Activated CD8-positive, alpha-beta T cell treated with anti-CD3 and anti-CD28 coated beads, Interleukin-2, amount 10 ng/mL, durations not matched to agents 7 days and 5 days (primary cell): ENCODE measurements around the gene CD8B. TPM values are rescaled to one million over a fixed set of nuclear protein-coding genes. Genes with fewer than 3 reads are reported as not detected.
"Not testable (repeated sequence)": the region's sequence is repeated elsewhere in the genome, so short reads cannot be mapped to it uniquely, and the experiment has no call there.

Experiments used
- ATAC-seq: fragments of 150-1000 bp; cut with Tn5 transposase; one replicate; pipeline ENCODE4 v1.10.0; 2021; ENCODE audit warnings: moderate library complexity
- CTCF ChIA-PET: fragments of 350-600 bp; sonication (Branson Sonifier 250); formaldehyde crosslinking; loops from one replicate; lab custom pipeline; 2021; ENCODE audit warnings: antibody characterized with exemption; lab: Charles Lee
- POLR2A ChIA-PET: fragments of 350-600 bp; sonication (Branson Sonifier 250); formaldehyde crosslinking; loops from one replicate; lab custom pipeline; 2021; ENCODE audit warnings: antibody characterized with exemption; lab: Charles Lee
- DNase-seq: peaks from one replicate; pipeline ENCODE4 v3.0.0-alpha.2; 2020
- H3K27ac Mint-ChIP-seq: one replicate; pipeline ENCODE4 v1.8.0; 2021; ENCODE audit warnings: mild to moderate bottlenecking, mixed read lengths
- H3K27me3 Mint-ChIP-seq: one replicate; pipeline ENCODE4 v1.8.0; 2021; ENCODE audit warnings: low read depth, mixed read lengths
- H3K36me3 Mint-ChIP-seq: one replicate; pipeline ENCODE4 v1.8.0; 2021; ENCODE audit warnings: low read depth, mixed read lengths
- H3K4me1 Mint-ChIP-seq: one replicate; pipeline ENCODE4 v1.8.0; 2021; ENCODE audit warnings: low read depth, mixed read lengths
- H3K4me3 Mint-ChIP-seq: one replicate; pipeline ENCODE4 v1.8.0; 2021; ENCODE audit warnings: mild to moderate bottlenecking, mixed read lengths
- H3K9me3 Mint-ChIP-seq: one replicate; pipeline ENCODE4 v1.8.0; 2022; ENCODE audit warnings: mixed read lengths; ENCODE audit not compliant: insufficient read depth
- total RNA-seq, 2 experiments: library from RNA; stranded (reverse); gene quantifications; one replicate each; pipeline ENCODE4 v1.2.3, GENCODE V29; 2021

Gene CD8B
- total RNA-seq, 2 experiments from 2014 or later, result 423 to 439 TPM

DNA sequence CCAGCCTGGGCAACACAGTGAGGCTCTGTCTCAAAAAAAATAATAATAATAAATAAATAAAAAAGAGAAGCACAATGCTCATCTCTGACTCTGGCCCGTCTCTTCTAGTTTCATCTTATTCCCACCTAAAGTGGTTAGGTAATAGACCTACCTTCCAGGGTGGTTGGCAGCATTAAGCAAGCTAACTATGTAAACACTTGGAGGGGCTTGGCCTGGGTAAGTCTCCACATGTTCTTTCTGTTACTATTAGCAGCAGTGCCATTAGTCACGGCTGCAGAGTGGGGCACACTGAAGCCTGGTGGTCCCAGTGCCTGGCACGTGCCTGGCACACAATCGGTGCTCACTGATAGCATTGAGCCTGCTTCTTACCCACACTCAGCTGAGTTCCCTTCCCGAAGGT is 4.0 kb downstream of the CD8B start:
- not testable (repeated sequence) for DNase-seq, H3K27me3 Mint-ChIP-seq, H3K9me3 Mint-ChIP-seq, ATAC-seq
- H3K4me1 Mint-ChIP-seq, result peaks cover 49% of the 10 kb centered on the region
- ChIA-PET POLR2A (interaction anchor here (0.9 to 1.5 kb wide), 2 partner anchors 32 to 48 kb away, joined by 3 to 5 read pairs; no protein-coding TSS in a partner anchor), CTCF (interaction anchor here (0.6 to 1.7 kb wide), 2 partner anchors 25 to 34 kb away, joined by 3 to 4 read pairs; no protein-coding TSS in a partner anchor)
- H3K4me3 Mint-ChIP-seq, result peak overlapping the region; percentile 72
- H3K36me3 Mint-ChIP-seq, result peaks cover 55% of the 10 kb centered on the region
- H3K27ac Mint-ChIP-seq, result peak overlapping the region; percentile 82

DNA sequence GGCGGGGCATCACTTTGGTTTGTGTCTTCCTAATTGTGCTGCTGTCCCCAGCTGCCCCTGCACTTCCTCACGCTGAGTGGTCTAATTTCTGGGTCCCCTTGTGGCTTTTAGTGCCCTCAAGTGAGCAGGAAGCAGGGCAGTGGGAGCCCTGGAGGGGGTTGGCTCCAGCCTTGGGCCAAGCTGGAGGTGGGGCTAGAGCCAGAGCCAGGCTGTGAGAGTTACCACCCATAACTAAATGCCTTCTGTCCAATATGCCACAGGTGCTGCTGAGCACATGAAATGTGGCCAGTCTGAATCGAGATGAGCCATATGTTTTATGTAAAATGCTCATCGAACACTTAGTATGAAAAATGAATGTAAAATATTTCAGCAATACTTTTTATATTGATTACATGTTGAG is 5.2 kb downstream of the CD8B start:
- H3K36me3 Mint-ChIP-seq, result peaks cover 62% of the 10 kb centered on the region
- H3K27me3 Mint-ChIP-seq, CTCF ChIA-PET, H3K9me3 Mint-ChIP-seq, DNase-seq: not testable (repeated sequence)
- peak overlapping the region; percentile 15 for H3K4me3 Mint-ChIP-seq
- POLR2A ChIA-PET, result interaction anchor here (0.6 to 1.5 kb wide), 2 partner anchors 31 to 47 kb away, joined by 3 to 5 read pairs; no protein-coding TSS in a partner anchor
- H3K4me1 Mint-ChIP-seq, result peaks cover 51% of the 10 kb centered on the region
- peak; percentile 14 for ATAC-seq
- peak overlapping the region; percentile 25 for H3K27ac Mint-ChIP-seq

- Mint-ChIP-seq H3K4me1 (peaks cover 56% of the 10 kb centered on the region), H3K4me3 (peak overlapping the region; percentile 73), H3K36me3 (peaks cover 63% of the 10 kb centered on the region), H3K27ac (peak overlapping the region; percentile 81)
- POLR2A ChIA-PET, result interaction anchor here (1.5 kb wide), 1 partner anchor 46 kb away, joined by 5 read pairs; no protein-coding TSS in a partner anchor
- H3K27me3 Mint-ChIP-seq, H3K9me3 Mint-ChIP-seq, CTCF ChIA-PET, DNase-seq, ATAC-seq: not testable (repeated sequence)
Measured at GRCh38 chr2:86855981-86856380, 5.7 kb downstream of the CD8B start.

DNA sequence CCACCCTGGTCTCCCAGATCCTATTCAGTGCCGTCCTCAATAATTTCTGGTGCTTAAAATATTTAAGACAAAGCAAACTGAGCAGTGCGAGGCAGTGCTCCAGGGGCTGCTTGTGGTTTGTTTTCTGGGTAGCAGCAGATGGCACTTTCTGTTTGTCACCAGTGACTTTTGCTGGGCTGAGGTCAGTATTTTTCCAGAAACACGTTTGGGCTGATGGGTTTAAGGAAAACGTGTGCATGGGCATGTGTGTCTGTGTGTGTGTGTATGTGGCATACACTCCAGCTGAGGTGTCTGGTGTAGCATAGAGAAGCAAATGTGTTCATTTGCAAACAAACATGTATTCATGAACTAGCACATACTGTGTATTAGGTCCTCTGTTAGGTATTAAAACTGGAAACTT is 10.1 kb downstream of the CD8B start:
- peaks cover 57% of the 10 kb centered on the region for H3K36me3 Mint-ChIP-seq
- H3K27me3 Mint-ChIP-seq, H3K9me3 Mint-ChIP-seq, DNase-seq, CTCF ChIA-PET: not testable (repeated sequence)
- POLR2A ChIA-PET, result interaction anchor here (0.8 kb wide), 1 partner anchor 29 kb away, joined by 3 read pairs; no protein-coding TSS in a partner anchor
- peak overlapping the region; percentile 34 for H3K4me3 Mint-ChIP-seq
- ATAC-seq, result peak; percentile 37
- H3K27ac Mint-ChIP-seq, result peak overlapping the region; percentile 79
- peaks cover 60% of the 10 kb centered on the region for H3K4me1 Mint-ChIP-seq

DNA sequence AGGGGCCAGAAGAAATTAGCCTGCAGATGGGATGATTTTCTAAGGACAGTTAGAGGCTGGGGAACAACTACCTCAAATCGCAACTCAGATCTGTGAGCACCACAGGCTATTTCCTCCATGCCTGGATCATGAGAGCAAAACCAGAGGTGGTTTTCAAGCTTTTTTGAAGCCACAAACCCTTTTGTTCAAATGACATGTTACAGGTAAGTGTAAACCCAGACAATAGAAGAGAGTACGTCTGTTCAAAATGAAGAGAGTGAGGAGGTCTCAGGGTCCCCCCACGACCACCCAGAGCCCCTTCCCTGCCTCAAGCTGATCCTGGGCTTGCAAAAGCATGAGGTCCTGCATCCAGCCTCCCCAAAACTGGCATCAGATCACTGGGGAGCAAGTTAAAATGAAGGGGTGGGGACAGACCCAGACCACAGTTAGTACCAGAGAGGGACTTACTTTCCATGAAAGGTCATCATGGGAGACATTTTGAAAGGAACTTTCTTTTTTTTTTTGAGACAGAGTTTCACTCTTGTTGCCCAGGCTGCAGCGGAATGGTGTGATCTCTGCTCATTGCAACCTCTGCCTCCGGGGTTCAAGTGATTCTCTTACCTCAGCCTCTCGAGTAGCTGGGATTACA is 19.0 kb downstream of the CD8B start:
- ATAC-seq (peak; percentile 64), DNase-seq (peak; percentile 73)
- H3K9me3 Mint-ChIP-seq, H3K27me3 Mint-ChIP-seq: not testable (repeated sequence)
- ChIA-PET CTCF (interaction anchor here (0.8 kb wide), 1 partner anchor 17 kb away, joined by 3 read pairs; no protein-coding TSS in a partner anchor), POLR2A (interaction anchor here (0.7 kb wide), 1 partner anchor 51 kb away, joined by 3 read pairs; the partner anchor contains the start of gene CD8A)
- peak overlapping the region; percentile 65 for H3K4me3 Mint-ChIP-seq
- H3K27ac Mint-ChIP-seq, result peak overlapping the region; percentile 94
- H3K4me1 Mint-ChIP-seq, result peaks cover 81% of the 10 kb centered on the region
- peaks cover 63% of the 10 kb centered on the region for H3K36me3 Mint-ChIP-seq

- DNase-seq, POLR2A ChIA-PET, CTCF ChIA-PET, H3K9me3 Mint-ChIP-seq, ATAC-seq, H3K27me3 Mint-ChIP-seq: not testable (repeated sequence)
- peaks cover 66% of the 10 kb centered on the region for H3K36me3 Mint-ChIP-seq
- H3K27ac Mint-ChIP-seq, result peak overlapping the region; percentile 94
- peaks cover 86% of the 10 kb centered on the region for H3K4me1 Mint-ChIP-seq
- peak overlapping the region; percentile 25 for H3K4me3 Mint-ChIP-seq
Measured at GRCh38 chr2:86841330-86841729, 20.4 kb downstream of the CD8B start.

- H3K27me3 Mint-ChIP-seq, CTCF ChIA-PET, H3K9me3 Mint-ChIP-seq, DNase-seq, ATAC-seq: not testable (repeated sequence)
- Mint-ChIP-seq H3K36me3 (peaks cover 59% of the 10 kb centered on the region), H3K27ac (peak overlapping the region; percentile 87), H3K4me1 (peaks cover 86% of the 10 kb centered on the region), H3K4me3 (peak overlapping the region; percentile 59)
- POLR2A ChIA-PET, result interaction anchor here (1.8 kb wide), 1 partner anchor 14 kb away, joined by 8 read pairs; no protein-coding TSS in a partner anchor
Measured at GRCh38 chr2:86839871-86840548, 21.7 kb downstream of the CD8B start.

- H3K27me3 Mint-ChIP-seq, H3K9me3 Mint-ChIP-seq, CTCF ChIA-PET: not testable (repeated sequence)
- Mint-ChIP-seq H3K4me3 (peak overlapping the region; percentile 59), H3K36me3 (peaks cover 57% of the 10 kb centered on the region), H3K27ac (peak overlapping the region; percentile 87), H3K4me1 (peaks cover 87% of the 10 kb centered on the region)
- peak; percentile 65 for DNase-seq
- POLR2A ChIA-PET, result interaction anchor here (1.8 kb wide), 1 partner anchor 13 kb away, joined by 8 read pairs; no protein-coding TSS in a partner anchor
- ATAC-seq, result peak; percentile 12
Measured at GRCh38 chr2:86839455-86839854, 22.2 kb downstream of the CD8B start.

- peak; percentile 31 for DNase-seq
- peak overlapping the region; percentile 72 for H3K27ac Mint-ChIP-seq
- CTCF ChIA-PET, result interaction anchor here (1.6 kb wide), 1 partner anchor 11 kb away, joined by 6 read pairs; no protein-coding TSS in a partner anchor
- H3K27me3 Mint-ChIP-seq, POLR2A ChIA-PET, ATAC-seq, H3K9me3 Mint-ChIP-seq: not testable (repeated sequence)
- peaks cover 86% of the 10 kb centered on the region for H3K4me1 Mint-ChIP-seq
- peaks cover 47% of the 10 kb centered on the region for H3K36me3 Mint-ChIP-seq
- H3K4me3 Mint-ChIP-seq, result peak overlapping the region; percentile 42
Measured at GRCh38 chr2:86837714-86838113, 24.0 kb downstream of the CD8B start.

DNA sequence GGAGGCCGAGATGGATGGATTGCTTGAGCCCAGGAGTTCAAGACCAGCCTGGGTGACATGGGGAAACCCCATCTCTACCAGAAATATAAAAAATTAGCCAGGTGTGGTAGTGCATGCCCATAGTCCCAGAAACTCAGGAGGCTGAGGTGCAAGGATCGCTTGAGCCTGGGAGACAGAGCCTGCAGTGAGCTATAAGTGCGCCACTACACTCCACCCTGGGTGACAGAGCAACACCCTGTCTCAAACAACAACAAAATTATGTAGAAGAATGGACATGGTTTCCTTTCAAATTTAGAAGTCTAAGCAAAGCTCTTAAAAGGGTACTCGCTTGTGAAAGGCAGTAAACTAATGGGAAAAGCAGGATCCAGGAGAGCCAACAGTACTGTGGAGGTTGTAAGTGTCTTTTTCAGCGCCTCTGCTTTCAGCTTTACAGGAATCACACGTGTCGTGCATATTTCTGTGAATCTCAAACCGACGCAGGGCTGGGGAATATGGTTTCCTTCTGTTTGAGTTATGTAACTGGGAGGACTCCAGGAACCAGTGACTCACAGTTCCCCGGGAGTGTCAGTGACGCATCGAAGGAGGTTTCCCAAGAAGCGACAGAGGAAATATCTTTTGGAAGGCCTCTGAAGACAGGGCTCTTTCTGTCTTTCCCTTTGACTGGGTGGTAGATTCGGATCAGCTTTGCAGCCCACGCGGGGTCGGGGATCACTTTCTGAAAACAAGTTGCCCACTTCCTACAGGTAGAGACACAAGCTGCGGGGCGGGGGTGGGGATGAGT is 24.6 kb downstream of the CD8B start:
- H3K9me3 Mint-ChIP-seq, H3K27me3 Mint-ChIP-seq, CTCF ChIA-PET: not testable (repeated sequence)
- Mint-ChIP-seq H3K4me1 (peaks cover 85% of the 10 kb centered on the region), H3K4me3 (peak overlapping the region; percentile 53), H3K27ac (peak overlapping the region; percentile 92), H3K36me3 (peaks cover 41% of the 10 kb centered on the region)
- ATAC-seq (peak; percentile 12), DNase-seq (peak; percentile 59)
- POLR2A ChIA-PET, result interaction anchor here (1.0 kb wide), 1 partner anchor 11 kb away, joined by 6 read pairs; no protein-coding TSS in a partner anchor

GRCh38 chr2:86835548-86835889 is 26.2 kb downstream of the CD8B start:
- CTCF ChIA-PET, H3K27me3 Mint-ChIP-seq, POLR2A ChIA-PET, DNase-seq, H3K9me3 Mint-ChIP-seq: not testable (repeated sequence)
- Mint-ChIP-seq H3K36me3 (peaks cover 32% of the 10 kb centered on the region), H3K4me1 (peaks cover 85% of the 10 kb centered on the region), H3K4me3 (peak overlapping the region; percentile 38), H3K27ac (peak overlapping the region; percentile 92)
- peak; percentile 15 for ATAC-seq
